Astrocyte (in vitro differentiated cells and primary cell): Measurements from ENCODE around the gene ST3GAL4. TPM values are rescaled to one million over a fixed set of nuclear protein-coding genes. Genes with fewer than 3 reads are reported as not detected.

Source experiments
- DNase-seq: peaks from one replicate; pipeline ENCODE4 v3.0.0-alpha.2; 2010; ENCODE audit warnings: low read depth
- FAIRE-seq: peaks from 2 replicates; lab custom pipeline; 2011; peaks lifted over from hg19 to GRCh38; lab: Jason Lieb, UNC
- H2AFZ ChIP-seq: 2 replicates; pipeline ENCODE4 v1.6.0; 2012; ENCODE audit warnings: low read depth, low read length, inconsistent platforms
- H3K27ac ChIP-seq: 2 replicates; pipeline ENCODE4 v1.5.1; 2011; ENCODE audit warnings: low read depth, low read length, inconsistent platforms
- H3K27me3 ChIP-seq: 2 replicates; pipeline ENCODE4 v1.6.0; 2011; ENCODE audit warnings: low read length, inconsistent platforms; ENCODE audit not compliant: insufficient read depth
- H3K36me3 ChIP-seq: 2 replicates; pipeline ENCODE4 v1.5.1; 2011; ENCODE audit warnings: low read length, inconsistent platforms; ENCODE audit not compliant: insufficient read depth
- H3K4me1 ChIP-seq: 2 replicates; pipeline ENCODE4 v1.5.1; 2011; ENCODE audit warnings: low read length, inconsistent platforms; ENCODE audit not compliant: insufficient read depth
- H3K4me2 ChIP-seq: 2 replicates; pipeline ENCODE4 v1.6.0; 2012; ENCODE audit warnings: low read length, inconsistent platforms
- H3K4me3 ChIP-seq: 2 replicates; pipeline ENCODE4 v1.5.1; 2011; ENCODE audit warnings: low read depth, mild to moderate bottlenecking, low read length, inconsistent platforms; ENCODE audit not compliant: insufficient read depth
- H3K79me2 ChIP-seq: 2 replicates; pipeline ENCODE4 v1.6.0; 2012; ENCODE audit warnings: mild to moderate bottlenecking, low read length, inconsistent platforms; ENCODE audit not compliant: insufficient read depth
- H3K9ac ChIP-seq: 2 replicates; pipeline ENCODE4 v1.6.0; 2012; ENCODE audit warnings: mild to moderate bottlenecking, low read length, inconsistent platforms
- H3K9me3 ChIP-seq: 2 replicates; pipeline ENCODE4 v1.5.1; 2012; ENCODE audit warnings: low read depth, mild to moderate bottlenecking, low read length, inconsistent platforms; ENCODE audit not compliant: insufficient read depth
- H4K20me1 ChIP-seq: 2 replicates; pipeline ENCODE4 v1.6.0; 2012; ENCODE audit warnings: low read length, inconsistent platforms; ENCODE audit not compliant: insufficient read depth
- H3K27ac Mint-ChIP-seq: one replicate; pipeline ENCODE4 v1.8.0; 2021; ENCODE audit warnings: mild to moderate bottlenecking, mixed read lengths; ENCODE audit not compliant: unreplicated experiment
- H3K27me3 Mint-ChIP-seq: one replicate; pipeline ENCODE4 v1.8.0; 2021; ENCODE audit warnings: low read depth, mixed read lengths; ENCODE audit not compliant: unreplicated experiment
- H3K36me3 Mint-ChIP-seq: one replicate; pipeline ENCODE4 v1.8.0; 2021; ENCODE audit warnings: low read depth, mixed read lengths; ENCODE audit not compliant: unreplicated experiment
- H3K4me1 Mint-ChIP-seq: one replicate; pipeline ENCODE4 v1.8.0; 2021; ENCODE audit warnings: low read depth, mixed read lengths; ENCODE audit not compliant: unreplicated experiment
- H3K4me3 Mint-ChIP-seq: one replicate; pipeline ENCODE4 v1.8.0; 2021; ENCODE audit warnings: mild to moderate bottlenecking, moderate library complexity, mixed read lengths; ENCODE audit not compliant: unreplicated experiment
- H3K9me3 Mint-ChIP-seq: one replicate; pipeline ENCODE4 v1.8.0; 2021; ENCODE audit warnings: mild to moderate bottlenecking, mixed read lengths; ENCODE audit not compliant: unreplicated experiment
- CTCF ChIP-seq: IDR thresholded peaks from 2 replicates; pipeline ENCODE4 v1.5.1; 2011; ENCODE audit warnings: low read depth, mild to moderate bottlenecking, inconsistent platforms, low read length, moderate library complexity; ENCODE audit not compliant: insufficient read depth
- EZH2 ChIP-seq: IDR thresholded peaks from 2 replicates; pipeline ENCODE4 v1.6.1; 2012; ENCODE audit warnings: mild to moderate bottlenecking, low read length, inconsistent platforms; ENCODE audit not compliant: insufficient read depth
- total RNA-seq: library from RNA; stranded (reverse); gene quantifications from 2 replicates; pipeline ENCODE4 v1.2.1, GENCODE V29; 2021

The ST3GAL4 gene
- total RNA-seq, 1 donor from 2014 or later = 12.2 TPM

DNA sequence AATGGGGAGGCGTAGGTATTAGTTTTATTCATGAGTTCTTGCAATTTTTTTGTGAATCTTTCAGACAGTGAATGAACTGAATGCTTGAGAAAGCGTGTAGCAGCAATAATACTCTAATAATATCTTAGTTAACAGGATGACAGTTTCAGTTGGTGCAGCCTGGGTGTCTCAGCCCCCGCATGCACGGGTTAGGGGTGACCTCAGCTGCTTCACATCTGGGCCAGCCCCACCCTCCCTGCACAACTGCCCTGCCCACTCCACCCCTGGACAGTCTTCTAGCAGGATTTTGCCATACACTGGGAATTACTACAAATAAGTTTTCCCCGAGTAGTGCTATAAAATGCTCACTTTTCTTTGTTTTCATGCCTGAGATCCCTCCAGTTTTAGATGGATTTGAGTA is 83.2 kb downstream of the ST3GAL4 start:
- H3K27me3 Mint-ChIP-seq = peaks cover 24% of the 10 kb centered on the region
- H3K9me3 ChIP-seq = no peaks in the 10 kb centered on the region
- no peak overlapping the region for H3K4me3 Mint-ChIP-seq
- H3K4me1 Mint-ChIP-seq = peaks cover 2% of the 10 kb centered on the region
- peaks cover 4% of the 10 kb centered on the region for H3K4me1 ChIP-seq
- H3K9me3 Mint-ChIP-seq = no peaks in the 10 kb centered on the region
- H2AFZ ChIP-seq = no peak overlapping the region
- no peak overlapping the region for H3K4me2 ChIP-seq
- no peak overlapping the region for H3K4me3 ChIP-seq
- H3K36me3 Mint-ChIP-seq = no peaks in the 10 kb centered on the region
- H4K20me1 ChIP-seq = no peaks in the 10 kb centered on the region
- H3K79me2 ChIP-seq = no peaks in the 10 kb centered on the region
- FAIRE-seq (no peak), DNase-seq (no peak)
- H3K27me3 ChIP-seq = no peaks in the 10 kb centered on the region
- H3K36me3 ChIP-seq = no peaks in the 10 kb centered on the region
- TF ChIP-seq CTCF (no peak), EZH2 (no peak)
- no peak overlapping the region for H3K27ac ChIP-seq
- no peak overlapping the region for H3K9ac ChIP-seq
- H3K27ac Mint-ChIP-seq = no peak overlapping the region

GRCh38 chr11:126440276-126440675 is 84.8 kb downstream of the ST3GAL4 start:
- no peak for FAIRE-seq
- DNase-seq = no peak
- Histone ChIP-seq H3K27ac (no peak overlapping the region), H4K20me1 (no peaks in the 10 kb centered on the region), H3K79me2 (no peaks in the 10 kb centered on the region), H3K4me2 (no peak overlapping the region), H2AFZ (no peak overlapping the region), H3K4me3 (no peak overlapping the region), H3K27me3 (no peaks in the 10 kb centered on the region), H3K4me1 (no peaks in the 10 kb centered on the region), H3K9me3 (no peaks in the 10 kb centered on the region), H3K36me3 (no peaks in the 10 kb centered on the region), H3K9ac (no peak overlapping the region)
- peaks cover 31% of the 10 kb centered on the region for H3K27me3 Mint-ChIP-seq
- H3K36me3 Mint-ChIP-seq = no peaks in the 10 kb centered on the region
- H3K4me3 Mint-ChIP-seq = no peak overlapping the region
- H3K27ac Mint-ChIP-seq = no peak overlapping the region
- no peak for TF ChIP-seq EZH2
- no peak for TF ChIP-seq CTCF
- no peaks in the 10 kb centered on the region for H3K9me3 Mint-ChIP-seq
- H3K4me1 Mint-ChIP-seq = no peaks in the 10 kb centered on the region

DNA sequence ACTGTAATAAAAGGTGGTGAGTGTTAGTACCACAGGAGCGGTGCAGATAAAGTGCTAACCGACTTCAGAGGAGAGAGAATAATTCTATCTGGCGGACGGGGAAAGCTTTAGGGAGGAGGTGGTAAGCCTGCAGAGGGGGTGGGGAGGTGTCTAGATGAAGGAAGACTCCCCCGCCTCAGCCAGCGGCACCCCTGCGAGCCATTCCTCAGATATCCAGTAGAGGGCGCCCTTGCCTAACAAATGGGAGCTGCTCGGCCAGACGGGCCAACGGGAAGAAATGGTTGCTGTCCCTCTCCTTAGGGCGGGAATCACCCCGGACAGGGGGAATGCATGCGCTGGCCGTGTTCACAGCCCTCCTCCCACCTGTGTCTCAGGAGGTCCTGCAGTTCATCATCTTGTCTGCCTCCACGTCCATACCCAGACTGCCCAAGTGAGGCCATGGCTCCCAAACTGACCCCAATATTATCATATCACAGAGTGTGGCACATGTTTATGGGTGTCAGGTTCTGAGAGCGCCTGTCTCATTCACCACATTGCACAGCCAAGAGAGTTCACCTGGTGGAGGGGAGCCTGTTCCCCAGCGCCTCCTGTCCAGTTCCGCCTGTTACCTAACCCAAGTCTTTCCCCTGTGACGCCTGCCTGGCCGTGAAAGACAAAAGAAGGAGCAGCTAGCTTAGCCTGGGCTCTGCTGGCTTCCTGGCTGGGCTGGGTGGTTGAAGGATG is 85.5 kb downstream of the ST3GAL4 start:
- H3K36me3 ChIP-seq = no peaks in the 10 kb centered on the region
- Mint-ChIP-seq H3K4me1 (no peaks in the 10 kb centered on the region), H3K27me3 (peaks cover 36% of the 10 kb centered on the region), H3K27ac (no peak overlapping the region), H3K9me3 (no peaks in the 10 kb centered on the region), H3K36me3 (no peaks in the 10 kb centered on the region), H3K4me3 (no peak overlapping the region)
- H3K4me2 ChIP-seq = peak overlapping the region; percentile 51
- TF ChIP-seq CTCF (peak; percentile 80), EZH2 (no peak)
- no peaks in the 10 kb centered on the region for H3K79me2 ChIP-seq
- FAIRE-seq (no peak), DNase-seq (peak; percentile 28)
- H3K9ac ChIP-seq = no peak overlapping the region
- no peaks in the 10 kb centered on the region for H4K20me1 ChIP-seq
- H3K9me3 ChIP-seq = no peaks in the 10 kb centered on the region
- H3K27ac ChIP-seq = no peak overlapping the region
- no peak overlapping the region for H3K4me3 ChIP-seq
- H3K4me1 ChIP-seq = no peaks in the 10 kb centered on the region
- H3K27me3 ChIP-seq = no peaks in the 10 kb centered on the region
- H2AFZ ChIP-seq = no peak overlapping the region
